Activated CD4-positive, CD25-positive, alpha-beta regulatory T cell (primary cell): ENCODE results near the gene ROR2.

Source experiments
- DNase-seq, 4 experiments: peaks; one replicate each; lab custom pipeline; 2025; lab: John Stamatoyannopoulos, UW

Gene ROR2

DNA sequence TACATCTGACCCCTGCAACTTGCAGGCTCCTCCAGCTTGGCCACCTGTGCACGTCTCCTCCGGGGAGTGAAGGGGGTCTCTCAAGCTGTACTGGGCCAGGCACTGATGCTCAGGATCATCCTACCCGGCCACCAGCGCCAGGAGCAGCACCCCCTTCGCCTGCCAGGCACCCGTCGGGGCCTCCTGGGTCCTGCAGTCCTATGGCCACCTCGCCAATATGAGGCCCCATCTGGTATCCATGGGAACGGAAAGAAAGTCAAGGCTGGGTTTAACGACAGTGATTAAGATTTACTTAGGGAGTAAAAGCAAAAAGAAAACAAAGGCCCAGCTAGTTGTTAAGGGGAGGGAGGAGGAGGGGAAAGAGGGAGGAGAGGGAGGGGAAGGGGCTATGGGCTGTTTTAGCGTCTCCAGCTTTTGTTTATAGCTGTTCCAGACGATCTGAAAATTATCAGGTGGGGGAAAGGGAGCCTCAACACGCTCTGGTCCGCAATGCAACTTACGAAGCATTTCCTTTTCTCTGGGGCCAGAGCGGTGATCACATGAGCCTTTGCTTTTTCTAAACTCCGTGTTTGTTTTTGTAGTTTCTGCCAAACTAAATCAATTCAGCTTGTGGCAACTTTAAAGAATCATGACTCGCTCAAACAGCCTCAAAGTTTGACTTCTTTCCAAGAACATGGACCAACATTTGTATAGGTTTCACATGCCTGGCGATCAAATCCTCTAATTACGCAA, 132.4 kb downstream of the ROR2 start:
- DNase-seq, result no peak

DNA sequence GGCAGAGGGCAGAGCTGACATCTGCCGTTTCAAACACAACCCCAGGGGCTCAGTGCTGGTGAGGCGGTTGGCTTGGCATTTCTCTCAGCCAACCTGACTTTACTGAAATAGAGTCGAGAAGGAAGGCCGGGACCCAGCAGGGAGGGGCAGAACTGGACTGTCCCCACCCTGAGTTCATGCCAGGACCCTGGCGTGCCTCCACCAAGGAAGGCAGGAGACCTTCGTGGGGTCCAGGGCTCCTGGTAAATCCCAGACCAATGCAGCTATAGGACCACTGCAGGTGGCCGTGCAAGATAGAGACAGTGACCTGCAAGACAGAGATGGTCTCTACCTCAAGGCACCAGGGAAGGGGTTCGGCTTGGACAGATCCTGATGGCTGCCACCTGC, 132.9 kb downstream of the ROR2 start:
- no peak for DNase-seq

DNA sequence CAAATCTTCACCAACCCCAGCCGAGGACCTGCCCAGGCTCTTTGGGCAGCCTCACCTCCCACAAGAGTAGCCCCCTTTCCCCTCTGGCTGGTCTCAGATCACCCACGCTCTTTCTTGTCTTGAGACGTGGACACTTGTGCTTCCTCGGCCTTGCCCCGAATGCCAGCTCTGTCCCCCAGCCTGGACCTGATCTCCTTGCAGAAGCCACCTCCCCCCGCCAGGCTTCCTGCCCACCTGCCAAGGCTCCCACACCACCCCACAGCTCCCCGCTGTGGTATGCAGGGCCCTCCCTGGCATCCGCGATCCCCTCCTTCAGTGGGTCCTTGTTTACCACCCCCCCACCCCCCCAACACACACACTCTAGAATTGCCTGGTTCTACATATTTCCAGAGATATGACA, 133.7 kb downstream of the ROR2 start:
- DNase-seq, result no peak

DNA sequence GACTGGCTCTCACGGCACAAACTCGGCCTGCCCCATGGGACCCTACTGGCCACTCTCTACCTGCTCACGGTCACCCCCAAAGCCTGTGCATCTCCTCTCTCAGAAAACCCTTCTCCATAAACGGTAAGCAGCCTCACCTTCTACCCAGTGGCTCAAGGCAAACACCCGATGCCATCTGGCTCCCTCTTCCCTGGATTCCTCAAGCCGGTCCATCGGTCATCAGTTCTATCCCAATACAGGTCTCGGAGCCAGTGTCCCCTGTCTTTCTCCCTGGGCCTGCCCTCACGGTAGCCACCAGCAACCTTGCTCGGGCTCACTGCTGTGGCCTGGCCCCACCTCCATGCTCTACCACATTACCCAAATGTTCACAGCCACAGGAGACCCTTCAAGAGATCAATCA, 134.1 kb downstream of the ROR2 start:
- DNase-seq, result no peak

DNA sequence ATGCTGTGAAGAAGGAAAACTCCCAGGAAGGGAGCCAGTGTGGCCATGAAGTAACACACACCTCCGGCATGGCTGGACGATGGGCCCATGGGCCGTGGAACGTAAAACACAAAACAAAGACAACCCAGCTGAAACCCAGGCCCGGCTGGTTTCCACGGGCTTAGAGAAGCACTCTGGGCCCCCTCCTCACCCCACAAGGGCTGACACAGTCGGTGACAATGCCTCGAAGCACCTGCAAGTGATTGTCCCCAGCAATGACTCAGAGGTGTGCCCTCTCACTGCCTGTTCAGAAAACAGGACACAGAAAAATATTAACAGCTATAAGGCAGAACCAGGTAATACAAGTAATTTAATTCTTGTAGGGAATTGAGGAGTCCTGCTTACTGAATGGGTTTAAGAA, 135.3 kb downstream of the ROR2 start:
- no peak for DNase-seq

DNA sequence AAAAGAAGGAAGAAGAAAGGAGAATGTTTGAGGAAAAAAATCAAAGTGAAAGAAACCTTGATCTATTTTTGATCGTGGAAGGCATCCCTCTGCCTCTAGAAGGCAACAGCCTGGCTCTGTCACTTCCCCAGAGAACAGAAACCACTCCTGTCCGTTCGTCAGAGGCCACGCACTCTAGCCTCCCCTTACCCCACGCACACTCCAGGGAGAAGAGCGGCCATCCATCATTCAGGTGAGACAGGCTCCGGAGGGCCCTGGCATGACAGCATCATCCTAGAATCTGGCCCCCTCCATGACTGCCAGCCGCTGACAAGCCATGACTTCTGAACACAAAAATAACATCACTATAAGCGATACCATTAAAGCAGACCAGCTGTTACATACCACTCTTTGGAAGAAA, 135.8 kb downstream of the ROR2 start:
- no peak for DNase-seq

DNA sequence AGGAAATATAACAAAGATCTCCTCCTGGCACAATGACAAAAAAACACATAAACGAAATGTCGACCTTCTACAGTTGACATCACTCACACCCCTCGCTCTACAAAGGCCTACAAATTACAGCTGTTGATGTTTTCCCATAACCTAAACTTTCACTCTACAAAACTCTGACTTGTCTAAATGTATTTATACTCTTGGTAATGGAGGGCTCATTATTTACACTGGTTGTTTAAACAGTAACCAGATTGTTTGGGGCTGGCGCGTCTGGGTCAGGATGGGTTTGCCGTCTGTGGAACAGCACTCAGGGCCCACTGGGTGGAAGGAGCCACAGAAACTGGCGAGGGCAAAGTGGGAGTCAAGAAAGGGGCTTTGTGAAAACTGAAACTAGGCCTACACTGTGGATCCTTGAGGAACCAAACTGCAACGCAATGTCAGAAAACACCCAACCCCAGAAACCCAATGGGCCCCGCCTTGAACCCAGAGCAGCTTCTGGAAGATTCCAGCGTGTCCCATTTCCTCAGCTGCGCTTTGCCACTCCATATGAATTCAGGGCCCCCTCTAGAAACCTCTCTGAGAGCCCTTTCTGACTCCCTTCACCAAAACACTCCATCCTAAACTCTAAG, 136.7 kb downstream of the ROR2 start:
- no peak for DNase-seq

DNA sequence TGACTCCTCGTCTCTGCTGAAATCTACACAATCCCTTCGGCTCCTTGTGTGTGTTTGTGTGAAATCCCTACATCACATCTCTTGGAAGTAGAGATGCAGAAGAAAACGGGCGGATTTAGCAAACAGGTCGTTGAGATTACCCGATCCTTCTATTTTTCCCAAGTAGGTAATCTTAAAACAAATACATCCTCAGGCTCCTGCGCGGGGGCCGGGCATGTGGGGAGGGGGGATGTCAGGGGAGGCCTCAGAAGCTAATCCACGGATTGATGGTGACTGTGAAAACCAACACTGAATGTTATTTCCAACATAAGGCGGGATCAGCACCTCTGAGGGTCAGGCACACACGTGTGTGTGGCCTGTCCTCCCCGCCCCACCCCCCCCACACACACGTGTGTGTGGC, 137.8 kb downstream of the ROR2 start:
- no peak for DNase-seq

DNA sequence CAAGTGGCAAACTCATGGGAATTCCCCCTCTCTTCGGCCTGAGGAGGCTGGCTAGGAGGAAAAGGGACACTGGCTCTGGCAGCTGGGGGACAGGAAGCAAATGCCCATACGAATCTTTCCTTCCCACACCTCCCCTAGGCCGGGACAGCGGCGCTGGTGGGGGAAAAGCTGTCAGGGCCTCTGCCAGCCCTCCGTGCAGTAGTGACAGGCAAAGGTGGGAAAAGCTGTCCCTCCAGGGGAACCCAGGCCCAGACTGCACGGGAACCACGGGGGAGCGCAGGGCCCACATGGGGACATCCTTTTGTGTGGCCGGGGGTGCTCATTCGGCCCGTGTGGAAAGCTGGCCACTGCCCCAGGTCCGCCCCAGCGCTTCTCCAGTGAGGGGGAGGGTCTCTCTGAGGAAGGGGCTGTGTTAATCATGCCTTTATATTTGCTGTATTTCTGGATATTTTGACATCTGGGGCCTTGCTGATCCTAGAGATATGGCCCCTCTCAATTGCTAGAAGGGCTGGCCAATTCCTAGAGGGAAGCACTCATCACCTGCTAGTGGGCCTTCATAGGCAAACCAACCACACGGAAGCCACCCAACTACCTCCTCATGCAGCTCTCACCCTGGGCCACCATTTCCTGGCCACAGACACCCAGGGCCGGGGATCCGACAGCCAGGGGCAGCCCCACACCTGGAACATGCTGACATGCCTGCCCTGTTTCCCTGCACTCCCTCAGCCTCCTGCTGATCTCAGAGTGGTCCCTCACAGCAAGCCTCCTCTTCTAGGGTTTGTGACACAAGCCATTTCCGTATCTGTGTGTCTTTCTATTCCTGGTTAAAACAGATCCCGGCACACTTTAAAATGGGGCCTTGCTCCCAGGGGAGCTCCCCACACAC, 138.8 kb downstream of the ROR2 start:
- no peak for DNase-seq

DNA sequence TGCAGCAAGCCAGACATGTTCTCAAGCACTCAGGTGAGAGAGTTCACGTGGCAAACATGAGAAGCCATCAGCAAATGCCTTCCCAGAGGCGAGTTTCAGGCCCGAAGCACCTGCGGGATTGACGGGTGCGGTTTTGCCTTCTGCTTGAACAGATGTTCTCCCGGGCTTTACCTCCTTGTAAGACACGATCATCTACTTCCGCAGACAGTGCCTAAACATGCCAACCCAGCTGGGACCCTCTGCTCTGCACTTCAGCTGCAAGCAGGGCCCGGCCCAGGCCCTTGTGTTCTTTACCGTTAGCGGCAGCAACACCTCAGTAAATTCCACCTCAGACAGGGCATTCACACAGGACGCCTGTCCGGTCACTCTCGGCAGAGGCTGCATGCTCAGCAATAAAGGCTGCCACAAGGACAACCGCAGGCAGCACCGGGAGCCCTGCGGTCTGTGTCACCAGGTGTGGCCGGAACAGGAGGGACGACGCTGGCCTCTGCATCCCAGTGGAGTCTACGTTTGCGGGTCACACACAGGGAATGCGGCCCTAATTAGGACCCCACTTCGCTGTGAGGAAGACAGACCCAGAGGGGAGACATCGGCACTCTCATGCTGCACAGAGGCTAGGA, 139.6 kb downstream of the ROR2 start:
- DNase-seq, result no peak

DNA sequence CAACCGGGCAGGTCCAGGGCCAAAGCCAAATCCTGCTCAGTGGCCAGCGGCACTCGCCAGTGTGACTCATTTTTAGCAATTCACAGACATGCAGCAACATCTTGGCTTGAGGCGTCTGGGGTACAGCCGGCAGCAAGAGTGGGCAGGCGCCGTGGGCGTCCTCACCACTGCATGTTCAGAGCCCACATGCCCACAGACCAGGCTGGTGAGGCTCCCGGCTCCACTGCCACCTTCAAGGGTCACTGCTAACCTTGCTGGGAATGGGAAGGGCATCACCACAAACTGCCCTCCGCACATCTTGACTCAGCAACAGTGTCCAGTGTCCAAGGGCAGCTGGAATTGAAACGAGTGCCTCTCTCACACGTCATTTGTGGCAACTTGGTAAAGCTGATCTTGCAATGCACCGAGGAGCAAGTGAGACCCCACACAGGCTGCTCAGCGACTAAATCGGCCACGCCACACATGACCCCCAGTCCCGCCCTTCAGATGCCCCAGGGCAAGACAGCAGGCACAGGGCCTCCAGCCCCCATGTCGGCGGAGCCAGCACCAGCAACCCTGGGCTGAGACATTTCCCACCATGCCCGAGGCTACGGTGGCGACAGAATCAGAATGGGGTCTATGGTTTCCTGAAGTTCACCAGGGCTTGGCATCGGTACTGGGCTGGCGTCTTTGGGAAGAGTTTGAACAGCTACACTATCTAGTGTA, 140.3 kb downstream of the ROR2 start:
- no peak for DNase-seq

DNA sequence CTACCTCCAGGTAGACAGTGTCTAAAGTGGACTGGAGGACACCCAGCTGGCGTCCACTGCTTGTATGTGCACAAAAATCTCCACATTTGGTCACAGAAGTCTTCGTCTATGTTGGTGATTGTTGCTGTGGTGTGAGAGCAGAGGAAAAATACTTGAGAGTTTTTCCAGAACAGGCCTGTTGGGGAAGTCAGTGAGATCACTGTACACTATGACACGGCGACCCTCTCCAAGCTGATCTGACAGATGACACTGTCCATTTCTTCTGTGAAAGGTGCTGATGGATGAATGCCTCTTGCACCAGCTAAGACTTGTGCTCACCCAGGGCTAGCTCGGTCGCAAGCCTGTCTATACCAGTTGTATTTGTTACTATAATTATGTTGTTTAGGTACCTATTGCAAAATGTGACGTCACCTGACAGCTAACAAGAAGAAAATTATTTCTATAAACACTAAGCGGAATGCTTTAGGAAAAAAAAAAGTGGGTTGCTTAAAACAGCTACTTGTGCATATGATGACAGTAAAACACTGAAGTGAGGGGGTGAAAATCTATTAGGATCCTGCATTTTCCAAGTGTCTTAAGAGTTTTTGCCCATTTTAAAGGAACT, 142.3 kb downstream of the ROR2 start:
- no peak for DNase-seq

DNA sequence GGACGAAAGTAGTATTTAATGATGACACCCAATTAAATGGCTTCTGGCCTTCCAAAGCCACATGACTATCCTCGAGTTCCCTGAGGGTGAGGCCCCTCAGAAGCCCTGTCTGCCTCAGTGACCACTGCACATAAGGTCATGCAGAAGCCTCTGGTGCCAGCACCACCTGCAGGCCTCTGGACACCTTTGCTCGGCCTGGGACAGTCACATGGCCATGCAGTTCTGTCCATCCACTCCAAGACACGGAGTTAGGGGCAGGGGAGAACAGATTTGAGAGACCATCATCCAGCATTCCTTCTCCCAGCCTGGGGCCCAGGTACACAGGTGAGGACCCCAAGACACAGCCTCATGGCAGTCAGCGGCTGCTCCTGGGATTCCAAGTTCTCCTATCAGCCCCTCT, 145.0 kb downstream of the ROR2 start:
- DNase-seq, result no peak

DNA sequence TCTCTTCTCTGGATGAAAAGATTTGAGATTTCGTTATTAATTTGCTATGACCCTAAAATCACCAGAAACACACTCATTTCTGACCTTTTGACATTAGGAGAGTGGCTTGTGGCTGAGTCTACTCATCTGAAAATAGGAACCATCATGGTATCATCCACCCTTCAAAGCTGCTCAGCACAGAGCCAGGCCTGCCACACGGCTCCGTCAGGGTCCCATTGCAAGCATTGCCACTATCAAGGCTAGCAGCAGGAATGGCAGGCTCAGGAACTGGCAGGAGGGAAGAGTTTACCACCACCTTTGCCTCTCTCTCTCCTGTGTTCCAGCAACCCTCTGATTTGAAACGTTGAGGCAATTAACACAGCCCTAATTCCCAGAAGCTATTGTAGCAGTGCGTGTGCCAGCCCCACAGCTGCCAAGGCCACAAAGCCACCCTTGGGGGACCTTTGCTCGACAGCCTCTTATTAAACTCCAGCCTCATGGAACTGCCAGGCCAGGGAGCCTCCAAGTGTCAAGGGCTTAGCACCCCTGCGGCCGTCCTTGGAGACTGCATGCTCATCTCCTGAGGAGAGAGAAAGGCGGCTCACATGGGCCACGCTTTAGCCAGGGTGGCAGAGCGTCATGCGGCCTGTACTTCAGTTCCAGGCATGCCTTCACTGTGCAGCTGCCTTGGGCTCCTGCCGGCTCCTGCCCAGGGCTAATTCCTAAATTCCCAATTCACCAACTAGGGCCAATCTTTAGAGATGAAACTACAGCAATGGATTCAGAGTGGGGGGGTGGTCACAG, 145.9 kb downstream of the ROR2 start:
- no peak for DNase-seq

DNA sequence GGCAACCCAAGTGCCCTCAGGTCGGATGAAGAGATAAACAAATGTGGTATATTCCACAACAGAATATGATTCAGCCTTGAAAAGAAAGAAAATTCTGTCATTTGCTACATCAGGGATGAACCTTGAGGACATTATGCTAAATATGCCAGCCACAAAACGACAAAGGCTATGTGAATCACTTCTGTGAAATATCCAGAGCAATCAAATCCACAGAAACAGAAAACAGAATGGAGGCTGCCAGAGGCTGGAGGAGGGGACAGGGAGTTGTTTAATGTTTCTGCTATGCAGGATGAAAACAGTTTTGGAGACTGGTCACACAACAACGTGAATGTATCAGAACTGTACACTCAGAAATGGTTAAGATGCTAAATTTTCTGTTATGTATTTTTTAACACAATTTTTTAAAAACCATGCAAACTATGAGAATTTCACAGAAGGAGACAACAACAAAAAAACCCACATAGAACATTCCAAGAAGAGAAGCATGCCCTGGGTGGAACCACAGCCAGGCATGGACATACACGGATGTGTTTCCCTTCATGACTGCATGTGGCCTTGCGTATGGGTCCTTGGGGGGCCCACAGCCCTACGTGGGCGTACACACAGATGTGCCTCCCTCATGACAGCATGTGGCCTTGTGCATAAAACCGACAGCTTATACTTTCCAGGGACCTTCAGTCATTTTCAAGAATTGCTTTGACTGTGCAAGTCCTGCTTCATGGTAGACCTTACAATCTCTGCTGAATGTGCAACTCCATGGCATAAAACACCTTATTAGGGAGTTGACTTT, 146.7 kb downstream of the ROR2 start:
- no peak for DNase-seq

DNA sequence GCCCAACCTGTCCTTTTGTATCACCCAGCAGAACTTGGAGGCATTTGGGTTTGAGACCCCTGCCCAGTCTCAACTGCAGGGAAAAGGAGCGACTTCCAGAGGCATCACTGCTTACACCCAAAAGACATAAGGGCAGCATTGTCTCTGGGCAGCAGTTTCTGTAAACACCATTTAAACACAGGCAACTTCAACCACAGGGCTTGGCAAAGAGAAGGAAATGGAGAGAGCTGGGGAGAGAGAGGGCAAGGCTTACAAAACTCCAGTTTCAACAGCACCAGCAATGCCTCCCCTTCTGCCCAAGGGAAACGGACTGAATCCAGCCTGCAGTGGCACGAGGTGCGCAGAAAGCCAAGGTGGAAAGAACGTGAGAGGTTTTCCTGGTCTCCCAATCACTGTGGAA, 147.6 kb downstream of the ROR2 start:
- DNase-seq, result no peak

DNA sequence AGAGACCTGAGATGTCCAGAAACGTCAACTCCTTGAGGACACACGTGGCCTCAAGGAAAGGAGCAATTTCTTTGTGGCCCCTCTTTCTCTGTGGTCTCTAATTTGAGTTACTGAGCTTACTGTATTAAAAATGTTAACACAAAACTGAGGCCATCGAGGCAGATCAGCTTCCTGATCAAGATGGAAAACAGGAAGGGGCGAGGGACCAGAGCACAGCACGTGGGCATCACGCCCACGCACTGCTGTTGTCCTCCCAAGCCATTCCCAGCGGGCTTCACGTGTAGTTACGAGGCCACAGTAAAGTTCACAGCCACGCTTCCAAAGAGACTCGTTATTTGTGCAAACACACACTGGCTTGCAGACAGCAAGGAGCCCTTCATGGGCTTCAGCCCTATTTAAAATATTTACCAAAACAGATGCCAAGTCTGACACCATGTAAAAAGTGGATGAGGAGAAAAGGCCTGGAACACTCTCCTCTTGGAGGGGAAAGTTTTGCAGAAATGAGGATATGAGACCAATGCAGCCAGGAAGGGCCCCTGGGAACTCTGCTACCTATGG, 149.5 kb downstream of the ROR2 start:
- DNase-seq, result no peak

DNA sequence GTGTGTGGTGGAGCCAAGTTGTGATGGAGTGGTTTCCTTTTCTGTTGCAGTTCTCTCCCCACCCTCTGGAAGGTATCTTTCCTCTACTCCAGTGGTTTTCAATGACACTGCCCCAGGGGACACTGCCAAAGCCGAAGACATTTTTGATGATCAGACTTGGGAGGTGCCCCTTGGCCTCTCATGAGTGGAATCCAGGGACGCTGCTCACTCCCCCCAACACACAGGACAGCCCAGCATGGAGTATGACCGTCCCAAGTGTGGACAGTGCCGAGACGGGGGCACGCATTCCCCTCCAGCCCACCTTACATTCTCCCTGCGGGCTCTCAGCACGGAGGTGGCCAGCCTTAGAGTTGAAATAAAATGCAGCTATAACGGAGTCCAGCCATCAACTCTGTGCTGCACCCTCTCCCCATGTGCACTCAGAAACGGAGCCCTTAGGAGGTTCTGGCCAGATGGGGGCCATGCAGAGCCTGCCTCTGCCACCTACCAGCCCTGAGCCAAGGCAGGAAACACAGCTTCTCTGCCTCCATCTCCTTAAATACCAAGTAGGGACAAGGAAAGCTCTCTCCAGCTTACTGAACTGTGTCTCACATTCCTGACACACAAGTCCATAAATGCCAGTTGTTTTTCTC, 150.8 kb downstream of the ROR2 start:
- DNase-seq, result no peak
